Neural cell (in vitro differentiated cells): ENCODE data around the gene C12orf75. TPM values are rescaled to one million over a fixed set of nuclear protein-coding genes. Genes with fewer than 3 reads are reported as not detected.
"Not testable (repeated sequence)": the region's sequence is repeated elsewhere in the genome, so short reads cannot be mapped to it uniquely, and the experiment has no call there.

ENCODE experiments used
- H2AFZ ChIP-seq: fragments of 200-600, 300-800 bp; sonication (generic), shearing (Covaris generic); 2 replicates; pipeline ENCODE4 v1.6.0; 2014; ENCODE audit warnings: low read depth, mild to moderate bottlenecking, antibody characterized with exemption, low read length, moderate library complexity
- H3F3A ChIP-seq: fragments of 200-600 bp; shearing (Covaris generic); 2 replicates; pipeline ENCODE4 v1.6.1; 2016; ENCODE audit warnings: mild to moderate bottlenecking, moderate library complexity, mixed read lengths, antibody characterized with exemption, low read length; ENCODE audit not compliant: insufficient read depth, poor library complexity, severe bottlenecking
- H3K27ac ChIP-seq: fragments of 200-600, 300-800 bp; sonication (generic), shearing (Covaris generic); 2 replicates; pipeline ENCODE4 v1.5.1; 2014; ENCODE audit warnings: mild to moderate bottlenecking, low read length, moderate library complexity
- H3K27me3 ChIP-seq: fragments of 300-800, 200-600 bp; sonication (generic), shearing (Covaris generic); 2 replicates; pipeline ENCODE4 v1.6.0; 2014; ENCODE audit warnings: mild to moderate bottlenecking, low read depth, low read length, moderate library complexity; ENCODE audit not compliant: insufficient read depth
- H3K36me3 ChIP-seq: fragments of 300-800, 200-600 bp; sonication (generic), shearing (Covaris generic); 2 replicates; pipeline ENCODE4 v1.5.1; 2014; ENCODE audit warnings: mild to moderate bottlenecking, antibody characterized with exemption, low read length, moderate library complexity; ENCODE audit not compliant: insufficient read depth
- H3K4me2 ChIP-seq: fragments of 300-800, 200-600 bp; sonication (generic), shearing (Covaris generic); 2 replicates; pipeline ENCODE4 v1.6.0; 2014; ENCODE audit warnings: mild to moderate bottlenecking, low read length
- H3K4me3 ChIP-seq: fragments of 300-800, 200-600 bp; sonication (generic), shearing (Covaris generic); 2 replicates; pipeline ENCODE4 v1.5.1; 2014; ENCODE audit warnings: mild to moderate bottlenecking, low read length, moderate library complexity
- H3K79me2 ChIP-seq: fragments of 200-600 bp; shearing (Covaris generic); replicated peaks from 2 replicates; pipeline ENCODE4 v1.6.0; 2014; ENCODE audit warnings: mild to moderate bottlenecking, low read length, moderate library complexity; ENCODE audit not compliant: insufficient read depth
- H3K9ac ChIP-seq: fragments of 300-800, 200-600 bp; sonication (generic), shearing (Covaris generic); 2 replicates; pipeline ENCODE4 v1.6.1; 2016; ENCODE audit warnings: mild to moderate bottlenecking, low read length, mixed read lengths
- H3K9me2 ChIP-seq: fragments of 200-600 bp; shearing (Covaris generic); 2 replicates; pipeline ENCODE4 v1.6.1; 2016; ENCODE audit warnings: mild to moderate bottlenecking, low read length, mixed read lengths; ENCODE audit not compliant: insufficient read depth
- H3K9me3 ChIP-seq: fragments of 200-600, 300-800 bp; sonication (generic), shearing (Covaris generic); 2 replicates; pipeline ENCODE4 v1.6.1; 2016; ENCODE audit warnings: mild to moderate bottlenecking, mixed run types, low read length, moderate library complexity, mixed read lengths
- H4K20me1 ChIP-seq: fragments of 200-600 bp; shearing (Covaris generic); 2 replicates; pipeline ENCODE4 v1.6.1; 2016; ENCODE audit warnings: mild to moderate bottlenecking, mixed run types; ENCODE audit not compliant: insufficient read depth
- EP300 ChIP-seq: fragments of 450-650 bp; conservative IDR thresholded peaks from 2 replicates; pipeline ENCODE4 v1.6.1; 2014; ENCODE audit warnings: antibody characterized with exemption, mild to moderate bottlenecking, moderate library complexity; ENCODE audit not compliant: poor library complexity, severe bottlenecking
- EZH2 ChIP-seq: fragments of 200-600, 300-800 bp; shearing (Covaris generic), sonication (generic); IDR thresholded peaks from 2 replicates; pipeline ENCODE4 v1.6.1; 2014; ENCODE audit warnings: antibody characterized with exemption, low read length, borderline replicate concordance, mild to moderate bottlenecking; ENCODE audit not compliant: insufficient read depth, poor library complexity, severe bottlenecking
- MXI1 ChIP-seq: fragments of 450-650 bp; conservative IDR thresholded peaks from 2 replicates; pipeline ENCODE4 v1.6.1; 2014; ENCODE audit warnings: antibody characterized with exemption, mild to moderate bottlenecking; ENCODE audit not compliant: poor library complexity, severe bottlenecking
- POLR2AphosphoS5 ChIP-seq: IDR thresholded peaks from 2 replicates; pipeline ENCODE4 v1.6.1; 2012
- RAD21 ChIP-seq: fragments of 450-650 bp; conservative IDR thresholded peaks from 2 replicates; pipeline ENCODE4 v1.6.1; 2014; ENCODE audit warnings: antibody characterized with exemption, mild to moderate bottlenecking, moderate library complexity
- REST ChIP-seq: IDR thresholded peaks from 2 replicates; pipeline ENCODE4 v1.6.1; 2012; ENCODE audit warnings: borderline replicate concordance
- SMC3 ChIP-seq: fragments of 450-650 bp; conservative IDR thresholded peaks from 2 replicates; pipeline ENCODE4 v1.6.1; 2014; ENCODE audit warnings: antibody characterized with exemption, mild to moderate bottlenecking, moderate library complexity; ENCODE audit not compliant: poor library complexity
- TAF1 ChIP-seq: IDR thresholded peaks from 2 replicates; pipeline ENCODE4 v1.6.1; 2012; ENCODE audit warnings: low read depth
- polyA plus RNA-seq: library from polyadenylated mRNA; depleted of rRNA; stranded (reverse); fragments of >200 nt; gene quantifications from 2 replicates; pipeline ENCODE4 v1.2.3, GENCODE V29; 2014
- TF ChIP-seq, protein P1 (sequence below): fragments of 450-650 bp; IDR thresholded peaks from 2 replicates; pipeline ENCODE4 v1.5.1; 2014; ENCODE audit warnings: antibody characterized with exemption, mild to moderate bottlenecking, moderate library complexity; ENCODE audit not compliant: poor library complexity, severe bottlenecking

Gene C12orf75
- polyA plus RNA-seq, 1 donor from 2014 or later: 25.2 TPM

- no peaks in the 10 kb centered on the region for H3K27me3 ChIP-seq
Observed at GRCh38 chr12:105300883-105301282, 29.6 kb upstream of the C12orf75 start.

GRCh38 chr12:105301696-105302095 is 28.8 kb upstream of the C12orf75 start:
- Histone ChIP-seq H3K9me3 (no peaks in the 10 kb centered on the region), H3K4me3 (no peak overlapping the region), H2AFZ (no peak overlapping the region), H3F3A (no peaks in the 10 kb centered on the region), H3K79me2 (no peaks in the 10 kb centered on the region), H3K27ac (no peak overlapping the region), H3K36me3 (no peaks in the 10 kb centered on the region), H3K4me2 (no peak overlapping the region), H3K27me3 (no peaks in the 10 kb centered on the region), H3K9me2 (no peaks in the 10 kb centered on the region), H4K20me1 (no peaks in the 10 kb centered on the region), H3K9ac (no peak overlapping the region)
- TF ChIP-seq, protein P1, sequence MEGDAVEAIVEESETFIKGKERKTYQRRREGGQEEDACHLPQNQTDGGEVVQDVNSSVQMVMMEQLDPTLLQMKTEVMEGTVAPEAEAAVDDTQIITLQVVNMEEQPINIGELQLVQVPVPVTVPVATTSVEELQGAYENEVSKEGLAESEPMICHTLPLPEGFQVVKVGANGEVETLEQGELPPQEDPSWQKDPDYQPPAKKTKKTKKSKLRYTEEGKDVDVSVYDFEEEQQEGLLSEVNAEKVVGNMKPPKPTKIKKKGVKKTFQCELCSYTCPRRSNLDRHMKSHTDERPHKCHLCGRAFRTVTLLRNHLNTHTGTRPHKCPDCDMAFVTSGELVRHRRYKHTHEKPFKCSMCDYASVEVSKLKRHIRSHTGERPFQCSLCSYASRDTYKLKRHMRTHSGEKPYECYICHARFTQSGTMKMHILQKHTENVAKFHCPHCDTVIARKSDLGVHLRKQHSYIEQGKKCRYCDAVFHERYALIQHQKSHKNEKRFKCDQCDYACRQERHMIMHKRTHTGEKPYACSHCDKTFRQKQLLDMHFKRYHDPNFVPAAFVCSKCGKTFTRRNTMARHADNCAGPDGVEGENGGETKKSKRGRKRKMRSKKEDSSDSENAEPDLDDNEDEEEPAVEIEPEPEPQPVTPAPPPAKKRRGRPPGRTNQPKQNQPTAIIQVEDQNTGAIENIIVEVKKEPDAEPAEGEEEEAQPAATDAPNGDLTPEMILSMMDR: no peak
- TF ChIP-seq POLR2AphosphoS5 (no peak), REST (no peak), SMC3 (no peak), MXI1 (no peak), EP300 (no peak), TAF1 (no peak), RAD21 (no peak), EZH2 (no peak)

More at GRCh38 chr12:105300883-105301282, 29.6 kb upstream of the C12orf75 start:
- Histone ChIP-seq H3K36me3 (no peaks in the 10 kb centered on the region), H3K4me2 (no peak overlapping the region), H3K27ac (no peak overlapping the region), H3K79me2 (no peaks in the 10 kb centered on the region), H2AFZ (no peak overlapping the region), H3K9me3 (no peaks in the 10 kb centered on the region), H3K9me2 (no peaks in the 10 kb centered on the region), H3K4me3 (no peak overlapping the region), H3K9ac (no peak overlapping the region), H3F3A (no peaks in the 10 kb centered on the region), H4K20me1 (no peaks in the 10 kb centered on the region)
- TF ChIP-seq, protein P1: no peak

DNA sequence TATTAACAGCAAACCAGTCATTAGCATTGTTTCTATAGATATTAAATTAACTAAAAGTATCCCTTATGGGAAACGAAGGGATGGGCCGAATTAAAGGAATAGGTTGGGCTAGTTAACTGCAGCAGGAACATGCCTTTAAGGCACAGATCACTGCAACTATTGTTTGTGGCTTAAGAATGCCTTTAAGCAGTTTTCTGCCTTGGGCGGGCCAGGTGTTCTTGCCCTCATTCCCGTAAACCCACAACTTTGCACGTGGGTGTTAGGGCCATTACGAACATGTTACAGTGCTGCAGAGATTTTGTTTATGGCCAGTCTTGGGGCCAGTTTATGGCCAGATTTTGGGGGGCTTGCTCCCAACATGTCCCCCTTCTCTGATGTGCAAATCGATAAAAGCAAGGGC is 27.5 kb upstream of the C12orf75 start:
- H3K9ac ChIP-seq, H3K27me3 ChIP-seq: not testable (repeated sequence)

GRCh38 chr12:105304626-105305025 is 25.9 kb upstream of the C12orf75 start:
- H3K36me3 ChIP-seq, H3K79me2 ChIP-seq, H3K27me3 ChIP-seq, H3K27ac ChIP-seq, H3K9ac ChIP-seq, H3F3A ChIP-seq, H3K9me3 ChIP-seq, H4K20me1 ChIP-seq, H3K9me2 ChIP-seq, H3K4me3 ChIP-seq, H3K4me2 ChIP-seq, H2AFZ ChIP-seq: not testable (repeated sequence)

More for the DNA sequence above, 27.5 kb upstream of the C12orf75 start:
- not testable (repeated sequence) for H3K79me2 ChIP-seq, H3K9me3 ChIP-seq, H2AFZ ChIP-seq, H3K4me3 ChIP-seq, H3K9me2 ChIP-seq, H3K4me2 ChIP-seq, H3K36me3 ChIP-seq, H3F3A ChIP-seq, H3K27ac ChIP-seq, H4K20me1 ChIP-seq
